HEK293 (cell line): ENCODE data around the gene AKT2.

Source experiments
- EGR2 ChIP-seq: fragments of 450-650 bp; formaldehyde crosslinking; IDR thresholded peaks from 2 replicates; pipeline ENCODE4 v1.5.1; 2016; ENCODE audit warnings: low read depth, missing biosample characterization, missing genetic modification characterization
- HOXC10 ChIP-seq: sonication (generic); formaldehyde crosslinking; IDR thresholded peaks from 2 replicates; pipeline ENCODE4 v1.8.1; 2023; ENCODE audit warnings: mild to moderate bottlenecking, missing genetic modification reagents
- KLF1 ChIP-seq: fragments of 450-650 bp; formaldehyde crosslinking; IDR thresholded peaks from 2 replicates; pipeline ENCODE4 v1.5.1; 2016; ENCODE audit warnings: missing biosample characterization, missing genetic modification characterization
- KLF10 ChIP-seq: fragments of 450-650 bp; IDR thresholded peaks from 2 replicates; pipeline ENCODE4 v1.5.1; 2018; ENCODE audit warnings: missing biosample characterization, mild to moderate bottlenecking, missing genetic modification characterization
- SCRT2 ChIP-seq: fragments of 450-650 bp; formaldehyde crosslinking; IDR thresholded peaks from 2 replicates; pipeline ENCODE4 v1.5.1; 2016; ENCODE audit warnings: missing biosample characterization, missing genetic modification characterization
- SETDB1 ChIP-seq: IDR thresholded peaks from one replicate; pipeline ENCODE4 v1.6.1; 2017; ENCODE audit warnings: mild to moderate bottlenecking, low read length, moderate library complexity, mixed read lengths; ENCODE audit not compliant: insufficient read length
- ZBTB1 ChIP-seq: fragments of 450-650 bp; formaldehyde crosslinking; IDR thresholded peaks from 2 replicates; pipeline ENCODE4 v1.5.1; 2016; ENCODE audit warnings: missing biosample characterization, missing genetic modification characterization
- ZFHX2 ChIP-seq: fragments of 450-650 bp; formaldehyde crosslinking; conservative IDR thresholded peaks from 2 replicates; pipeline ENCODE4 v1.5.1; 2016; ENCODE audit warnings: missing biosample characterization, missing genetic modification characterization
- ZNF114 ChIP-seq: fragments of 450-650 bp; formaldehyde crosslinking; IDR thresholded peaks from 2 replicates; pipeline ENCODE4 v1.5.0; 2017; ENCODE audit warnings: missing biosample characterization, missing genetic modification characterization
- ZNF132 ChIP-seq: fragments of 450-650 bp; formaldehyde crosslinking; IDR thresholded peaks from 2 replicates; pipeline ENCODE4 v1.5.1; 2017; ENCODE audit warnings: missing biosample characterization, missing genetic modification characterization, borderline replicate concordance
- ZNF16 ChIP-seq: fragments of 450-650 bp; formaldehyde crosslinking; IDR thresholded peaks from 2 replicates; pipeline ENCODE4 v1.5.1; 2016; ENCODE audit warnings: low read depth, missing biosample characterization, missing genetic modification characterization
- ZNF211 ChIP-seq: fragments of 450-650 bp; formaldehyde crosslinking; IDR thresholded peaks from 2 replicates; pipeline ENCODE4 v1.5.1; 2016; ENCODE audit warnings: low read depth, missing biosample characterization, missing genetic modification characterization
- ZNF266 ChIP-seq: fragments of 450-650 bp; formaldehyde crosslinking; IDR thresholded peaks from 2 replicates; pipeline ENCODE4 v1.5.1; 2016; ENCODE audit warnings: missing biosample characterization, missing genetic modification characterization, low read depth
- ZNF324 ChIP-seq: fragments of 450-650 bp; formaldehyde crosslinking; IDR thresholded peaks from 2 replicates; pipeline ENCODE4 v1.5.1; 2016; ENCODE audit warnings: missing biosample characterization, missing genetic modification characterization
- ZNF404 ChIP-seq: fragments of 450-650 bp; formaldehyde crosslinking; IDR thresholded peaks from 2 replicates; pipeline ENCODE4 v1.5.1; 2017; ENCODE audit warnings: missing biosample characterization, missing genetic modification characterization
- ZNF433 ChIP-seq: fragments of 450-650 bp; formaldehyde crosslinking; IDR thresholded peaks from 2 replicates; pipeline ENCODE4 v1.5.1; 2016; ENCODE audit warnings: missing biosample characterization, missing genetic modification characterization, low read depth
- ZNF529 ChIP-seq: fragments of 450-650 bp; formaldehyde crosslinking; IDR thresholded peaks from 2 replicates; pipeline ENCODE4 v1.5.1; 2017; ENCODE audit warnings: missing genetic modification characterization, missing biosample characterization; ENCODE audit not compliant: insufficient replicate concordance
- ZNF558 ChIP-seq: fragments of 450-650 bp; formaldehyde crosslinking; IDR thresholded peaks from 2 replicates; pipeline ENCODE4 v1.5.1; 2016; ENCODE audit warnings: missing biosample characterization, missing genetic modification characterization
- ZNF600 ChIP-seq: fragments of 450-650 bp; formaldehyde crosslinking; IDR thresholded peaks from 2 replicates; pipeline ENCODE4 v1.5.1; 2016; ENCODE audit warnings: missing biosample characterization, missing genetic modification characterization
- ZNF621 ChIP-seq: fragments of 450-650 bp; formaldehyde crosslinking; IDR thresholded peaks from 2 replicates; pipeline ENCODE4 v1.5.1; 2017; ENCODE audit warnings: missing biosample characterization, missing genetic modification characterization
- ZNF623 ChIP-seq: fragments of 450-650 bp; formaldehyde crosslinking; IDR thresholded peaks from 2 replicates; pipeline ENCODE4 v1.5.1; 2016; ENCODE audit warnings: missing biosample characterization, missing genetic modification characterization
- ZNF660 ChIP-seq: fragments of 450-650 bp; IDR thresholded peaks from 2 replicates; pipeline ENCODE4 v1.5.1; 2018; ENCODE audit warnings: missing biosample characterization, mild to moderate bottlenecking, missing genetic modification characterization
- ZNF768 ChIP-seq: fragments of 450-650 bp; formaldehyde crosslinking; IDR thresholded peaks from 2 replicates; pipeline ENCODE4 v1.5.1; 2018; ENCODE audit warnings: missing biosample characterization, mild to moderate bottlenecking, missing genetic modification characterization
- ZSCAN23 ChIP-seq: fragments of 450-650 bp; formaldehyde crosslinking; IDR thresholded peaks from 2 replicates; pipeline ENCODE4 v1.5.1; 2016; ENCODE audit warnings: missing biosample characterization, missing genetic modification characterization
- TF ChIP-seq, protein P1 (sequence below): fragments of 450-650 bp; formaldehyde crosslinking; IDR thresholded peaks from 2 replicates; pipeline ENCODE4 v1.5.1; 2016; ENCODE audit warnings: missing biosample characterization, missing genetic modification characterization, low read depth
- TF ChIP-seq, protein P2 (sequence below): fragments of 450-650 bp; formaldehyde crosslinking; IDR thresholded peaks from 2 replicates; pipeline ENCODE4 v1.5.1; 2016; ENCODE audit warnings: missing biosample characterization, missing genetic modification characterization
- TF ChIP-seq, protein P3 (sequence below): fragments of 450-650 bp; formaldehyde crosslinking; IDR thresholded peaks from 2 replicates; pipeline ENCODE4 v1.5.1; 2016; ENCODE audit warnings: missing biosample characterization, missing genetic modification characterization, borderline replicate concordance
- TF ChIP-seq, protein P4 (sequence below): fragments of 450-650 bp; formaldehyde crosslinking; IDR thresholded peaks from 2 replicates; pipeline ENCODE4 v1.5.1; 2016; ENCODE audit warnings: missing biosample characterization, missing genetic modification characterization
- TF ChIP-seq, protein P5 (sequence below): fragments of 450-650 bp; formaldehyde crosslinking; IDR thresholded peaks from 2 replicates; pipeline ENCODE4 v1.5.1; 2016; ENCODE audit warnings: missing biosample characterization, missing genetic modification characterization
- TF ChIP-seq, protein P6 (sequence below): fragments of 450-650 bp; formaldehyde crosslinking; optimal IDR thresholded peaks from 2 replicates; pipeline ENCODE3; 2016; ENCODE audit warnings: missing biosample characterization, mild to moderate bottlenecking, missing genetic modification characterization

The AKT2 gene

DNA sequence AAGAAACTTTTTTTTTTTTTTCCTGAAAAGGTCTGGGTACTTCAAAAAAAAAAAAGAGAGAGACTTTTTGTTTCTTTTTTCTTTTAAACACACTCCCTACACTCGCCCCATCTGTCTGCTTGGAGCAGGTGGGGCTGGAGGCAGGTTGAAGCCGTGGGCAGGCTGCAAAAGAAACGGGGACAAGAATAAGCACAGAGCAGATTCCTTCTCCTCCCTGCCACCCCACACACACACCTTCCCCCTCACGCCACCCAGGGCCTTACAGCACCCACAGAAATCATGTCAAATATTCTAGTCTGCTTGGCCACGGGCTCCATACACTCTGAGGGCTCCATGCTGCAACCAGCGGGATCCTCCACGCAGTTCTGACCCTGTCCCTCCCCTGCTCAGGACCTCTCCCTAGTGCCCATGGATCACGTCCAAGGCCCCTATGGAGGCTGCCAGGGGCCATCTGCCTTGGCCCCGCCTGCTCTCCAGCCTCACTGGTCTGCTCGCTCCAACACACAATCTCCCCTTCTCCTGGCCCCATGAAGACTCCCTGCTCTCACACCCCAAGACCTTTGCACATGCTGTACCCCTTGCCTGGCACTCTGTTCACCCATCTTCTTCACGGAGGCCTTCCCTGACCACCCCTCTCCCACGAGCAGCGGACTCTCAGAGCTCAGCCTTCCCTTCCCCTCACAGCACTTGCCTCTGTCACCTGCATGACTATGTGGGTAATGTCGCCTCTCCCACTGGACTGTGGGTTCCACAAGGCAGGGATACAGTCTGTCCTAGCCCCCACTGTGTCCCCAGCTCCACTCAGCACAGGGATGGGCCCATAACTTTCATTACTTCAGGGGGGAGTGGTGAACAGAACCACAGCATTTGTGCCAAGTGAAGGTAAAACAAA, 11.4 kb downstream of the AKT2 start (continued):
- TF ChIP-seq ZNF621 (tag by site-specific recombination) (no peak), ZNF600 (tag by site-specific recombination) (peak; percentile 87), ZNF16 (tag by site-specific recombination) (no peak), ZNF558 (tag by site-specific recombination) (no peak), ZNF404 (tag by site-specific recombination) (no peak), ZNF529 (no peak), SCRT2 (tag by site-specific recombination) (no peak), SETDB1 (no peak), KLF1 (tag by site-specific recombination) (no peak), ZNF768 (no peak), ZNF266 (tag by site-specific recombination) (no peak), ZNF114 (tag by site-specific recombination) (no peak), KLF10 (tag by site-specific recombination) (no peak), EGR2 (tag by site-specific recombination) (peak; percentile 91), ZFHX2 (peak; percentile 85), HOXC10 (no peak), ZNF211 (tag by site-specific recombination) (no peak), ZNF623 (tag by site-specific recombination) (peak; percentile 81), ZNF660 (no peak), ZNF324 (tag by site-specific recombination) (no peak), ZNF433 (tag by site-specific recombination) (no peak), ZBTB1 (tag by site-specific recombination) (no peak), ZNF132 (tag by site-specific recombination) (no peak), ZSCAN23 (tag by site-specific recombination) (no peak)
- TF ChIP-seq, protein P1, sequence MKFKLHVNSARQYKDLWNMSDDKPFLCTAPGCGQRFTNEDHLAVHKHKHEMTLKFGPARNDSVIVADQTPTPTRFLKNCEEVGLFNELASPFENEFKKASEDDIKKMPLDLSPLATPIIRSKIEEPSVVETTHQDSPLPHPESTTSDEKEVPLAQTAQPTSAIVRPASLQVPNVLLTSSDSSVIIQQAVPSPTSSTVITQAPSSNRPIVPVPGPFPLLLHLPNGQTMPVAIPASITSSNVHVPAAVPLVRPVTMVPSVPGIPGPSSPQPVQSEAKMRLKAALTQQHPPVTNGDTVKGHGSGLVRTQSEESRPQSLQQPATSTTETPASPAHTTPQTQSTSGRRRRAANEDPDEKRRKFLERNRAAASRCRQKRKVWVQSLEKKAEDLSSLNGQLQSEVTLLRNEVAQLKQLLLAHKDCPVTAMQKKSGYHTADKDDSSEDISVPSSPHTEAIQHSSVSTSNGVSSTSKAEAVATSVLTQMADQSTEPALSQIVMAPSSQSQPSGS = no peak
- TF ChIP-seq, protein P2, sequence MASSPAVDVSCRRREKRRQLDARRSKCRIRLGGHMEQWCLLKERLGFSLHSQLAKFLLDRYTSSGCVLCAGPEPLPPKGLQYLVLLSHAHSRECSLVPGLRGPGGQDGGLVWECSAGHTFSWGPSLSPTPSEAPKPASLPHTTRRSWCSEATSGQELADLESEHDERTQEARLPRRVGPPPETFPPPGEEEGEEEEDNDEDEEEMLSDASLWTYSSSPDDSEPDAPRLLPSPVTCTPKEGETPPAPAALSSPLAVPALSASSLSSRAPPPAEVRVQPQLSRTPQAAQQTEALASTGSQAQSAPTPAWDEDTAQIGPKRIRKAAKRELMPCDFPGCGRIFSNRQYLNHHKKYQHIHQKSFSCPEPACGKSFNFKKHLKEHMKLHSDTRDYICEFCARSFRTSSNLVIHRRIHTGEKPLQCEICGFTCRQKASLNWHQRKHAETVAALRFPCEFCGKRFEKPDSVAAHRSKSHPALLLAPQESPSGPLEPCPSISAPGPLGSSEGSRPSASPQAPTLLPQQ (tag by site-specific recombination) = no peak
- TF ChIP-seq, protein P3, sequence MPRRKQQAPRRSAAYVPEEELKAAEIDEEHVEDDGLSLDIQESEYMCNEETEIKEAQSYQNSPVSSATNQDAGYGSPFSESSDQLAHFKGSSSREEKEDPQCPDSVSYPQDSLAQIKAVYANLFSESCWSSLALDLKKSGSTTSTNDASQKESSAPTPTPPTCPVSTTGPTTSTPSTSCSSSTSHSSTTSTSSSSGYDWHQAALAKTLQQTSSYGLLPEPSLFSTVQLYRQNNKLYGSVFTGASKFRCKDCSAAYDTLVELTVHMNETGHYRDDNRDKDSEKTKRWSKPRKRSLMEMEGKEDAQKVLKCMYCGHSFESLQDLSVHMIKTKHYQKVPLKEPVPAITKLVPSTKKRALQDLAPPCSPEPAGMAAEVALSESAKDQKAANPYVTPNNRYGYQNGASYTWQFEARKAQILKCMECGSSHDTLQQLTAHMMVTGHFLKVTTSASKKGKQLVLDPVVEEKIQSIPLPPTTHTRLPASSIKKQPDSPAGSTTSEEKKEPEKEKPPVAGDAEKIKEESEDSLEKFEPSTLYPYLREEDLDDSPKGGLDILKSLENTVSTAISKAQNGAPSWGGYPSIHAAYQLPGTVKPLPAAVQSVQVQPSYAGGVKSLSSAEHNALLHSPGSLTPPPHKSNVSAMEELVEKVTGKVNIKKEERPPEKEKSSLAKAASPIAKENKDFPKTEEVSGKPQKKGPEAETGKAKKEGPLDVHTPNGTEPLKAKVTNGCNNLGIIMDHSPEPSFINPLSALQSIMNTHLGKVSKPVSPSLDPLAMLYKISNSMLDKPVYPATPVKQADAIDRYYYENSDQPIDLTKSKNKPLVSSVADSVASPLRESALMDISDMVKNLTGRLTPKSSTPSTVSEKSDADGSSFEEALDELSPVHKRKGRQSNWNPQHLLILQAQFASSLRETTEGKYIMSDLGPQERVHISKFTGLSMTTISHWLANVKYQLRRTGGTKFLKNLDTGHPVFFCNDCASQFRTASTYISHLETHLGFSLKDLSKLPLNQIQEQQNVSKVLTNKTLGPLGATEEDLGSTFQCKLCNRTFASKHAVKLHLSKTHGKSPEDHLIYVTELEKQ = no peak
- TF ChIP-seq, protein P4, sequence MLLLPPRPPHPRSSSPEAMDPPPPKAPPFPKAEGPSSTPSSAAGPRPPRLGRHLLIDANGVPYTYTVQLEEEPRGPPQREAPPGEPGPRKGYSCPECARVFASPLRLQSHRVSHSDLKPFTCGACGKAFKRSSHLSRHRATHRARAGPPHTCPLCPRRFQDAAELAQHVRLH (tag by site-specific recombination) = no peak
- TF ChIP-seq, protein P5, sequence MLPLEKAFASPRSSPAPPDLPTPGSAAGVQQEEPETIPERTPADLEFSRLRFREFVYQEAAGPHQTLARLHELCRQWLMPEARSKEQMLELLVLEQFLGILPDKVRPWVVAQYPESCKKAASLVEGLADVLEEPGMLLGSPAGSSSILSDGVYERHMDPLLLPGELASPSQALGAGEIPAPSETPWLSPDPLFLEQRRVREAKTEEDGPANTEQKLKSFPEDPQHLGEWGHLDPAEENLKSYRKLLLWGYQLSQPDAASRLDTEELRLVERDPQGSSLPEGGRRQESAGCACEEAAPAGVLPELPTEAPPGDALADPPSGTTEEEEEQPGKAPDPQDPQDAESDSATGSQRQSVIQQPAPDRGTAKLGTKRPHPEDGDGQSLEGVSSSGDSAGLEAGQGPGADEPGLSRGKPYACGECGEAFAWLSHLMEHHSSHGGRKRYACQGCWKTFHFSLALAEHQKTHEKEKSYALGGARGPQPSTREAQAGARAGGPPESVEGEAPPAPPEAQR = no peak
- TF ChIP-seq, protein P6, sequence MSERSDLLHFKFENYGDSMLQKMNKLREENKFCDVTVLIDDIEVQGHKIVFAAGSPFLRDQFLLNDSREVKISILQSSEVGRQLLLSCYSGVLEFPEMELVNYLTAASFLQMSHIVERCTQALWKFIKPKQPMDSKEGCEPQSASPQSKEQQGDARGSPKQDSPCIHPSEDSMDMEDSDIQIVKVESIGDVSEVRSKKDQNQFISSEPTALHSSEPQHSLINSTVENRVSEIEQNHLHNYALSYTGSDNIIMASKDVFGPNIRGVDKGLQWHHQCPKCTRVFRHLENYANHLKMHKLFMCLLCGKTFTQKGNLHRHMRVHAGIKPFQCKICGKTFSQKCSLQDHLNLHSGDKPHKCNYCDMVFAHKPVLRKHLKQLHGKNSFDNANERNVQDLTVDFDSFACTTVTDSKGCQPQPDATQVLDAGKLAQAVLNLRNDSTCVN (tag by site-specific recombination) = no peak
